Stimulated activated CD4-positive, alpha-beta T cell treated with anti-CD3 and anti-CD28 coated beads, TNF-alpha, amount 100 ng/mL, for 24 hours (primary cell): ENCODE results near the gene EID3.
A peak's percentile ranks its signal among the peaks of the same experiment; 100 is the strongest.
"Not testable (repeated sequence)": the region's sequence is repeated elsewhere in the genome, so short reads cannot be mapped to it uniquely, and the experiment has no call there.

ENCODE experiments used
- DNase-seq, 3 experiments: peaks; one replicate each; pipeline ENCODE4 v3.0.0-alpha.2; 2020; ENCODE audit warnings: low read depth in 3 of 3

The EID3 gene

GRCh38 chr12:104303538-104304151 lies at the start of gene EID3:
EID3 (plus strand) TSS chr12:104303739; CDS start chr12:104303935, 196 bp downstream.
- peak; percentile 76 to 89 (median 83) for DNase-seq

GRCh38 chr12:104257913-104258472 lies 45.5 kb upstream of the EID3 start:
- DNase-seq = no peak

- DNase-seq = no peak
Measured at GRCh38 chr12:104258476-104259067, 45.0 kb upstream of the EID3 start.

- no peak for DNase-seq
Measured at GRCh38 chr12:104263026-104263425, 40.5 kb upstream of the EID3 start.

- no peak for DNase-seq
Measured at GRCh38 chr12:104263580-104264358, 39.8 kb upstream of the EID3 start.

GRCh38 chr12:104265436-104265835 lies 38.1 kb upstream of the EID3 start:
- not testable (repeated sequence) for DNase-seq

GRCh38 chr12:104272938-104273337 lies 30.6 kb upstream of the EID3 start:
- DNase-seq = no peak

- DNase-seq = no peak
Measured at GRCh38 chr12:104273503-104273902, 30.0 kb upstream of the EID3 start.

GRCh38 chr12:104274811-104275210 lies 28.7 kb upstream of the EID3 start:
- DNase-seq = no peak

GRCh38 chr12:104275689-104276088 lies 27.9 kb upstream of the EID3 start:
- DNase-seq = no peak

- no peak for DNase-seq
Measured at GRCh38 chr12:104276273-104277131, 27.0 kb upstream of the EID3 start.

GRCh38 chr12:104279164-104279563 lies 24.4 kb upstream of the EID3 start:
- DNase-seq = no peak

- no peak for DNase-seq
Measured at GRCh38 chr12:104280111-104280510, 23.4 kb upstream of the EID3 start.

GRCh38 chr12:104280717-104281458 lies 22.7 kb upstream of the EID3 start:
- DNase-seq = no peak

- DNase-seq = no peak
Measured at GRCh38 chr12:104281636-104282035, 21.9 kb upstream of the EID3 start.

- no peak for DNase-seq
Measured at GRCh38 chr12:104282109-104282508, 21.4 kb upstream of the EID3 start.

GRCh38 chr12:104285740-104286515 lies 17.6 kb upstream of the EID3 start:
- no peak for DNase-seq

- DNase-seq = peak; percentile 80 to 89 (median 83)
Measured at GRCh38 chr12:104286516-104287482, 16.7 kb upstream of the EID3 start.
